IPS-18a (cell line): ENCODE measurements around the gene ASPHD2.

Source experiments
- H3K27ac ChIP-seq: one replicate; pipeline ENCODE4 v1.5.1; 2013; ENCODE audit warnings: low read length
- H3K27me3 ChIP-seq: one replicate; pipeline ENCODE4 v1.6.1; 2013; ENCODE audit warnings: mild to moderate bottlenecking, low read length; ENCODE audit not compliant: control insufficient read depth, insufficient read depth
- H3K36me3 ChIP-seq: one replicate; pipeline ENCODE4 v1.6.1; 2013; ENCODE audit warnings: low read depth, low read length; ENCODE audit not compliant: control insufficient read depth
- H3K4me1 ChIP-seq: one replicate; pipeline ENCODE4 v1.6.1; 2013; ENCODE audit warnings: low read depth, low read length; ENCODE audit not compliant: control insufficient read depth
- H3K4me3 ChIP-seq: one replicate; pipeline ENCODE4 v1.5.1; 2013; ENCODE audit warnings: low read length
- H3K9ac ChIP-seq: one replicate; pipeline ENCODE4 v1.6.1; 2013; ENCODE audit warnings: mild to moderate bottlenecking, low read length, moderate library complexity
- H3K9me3 ChIP-seq: one replicate; pipeline ENCODE4 v1.6.1; 2013; ENCODE audit warnings: low read depth, low read length; ENCODE audit not compliant: control insufficient read depth

The ASPHD2 gene

DNA sequence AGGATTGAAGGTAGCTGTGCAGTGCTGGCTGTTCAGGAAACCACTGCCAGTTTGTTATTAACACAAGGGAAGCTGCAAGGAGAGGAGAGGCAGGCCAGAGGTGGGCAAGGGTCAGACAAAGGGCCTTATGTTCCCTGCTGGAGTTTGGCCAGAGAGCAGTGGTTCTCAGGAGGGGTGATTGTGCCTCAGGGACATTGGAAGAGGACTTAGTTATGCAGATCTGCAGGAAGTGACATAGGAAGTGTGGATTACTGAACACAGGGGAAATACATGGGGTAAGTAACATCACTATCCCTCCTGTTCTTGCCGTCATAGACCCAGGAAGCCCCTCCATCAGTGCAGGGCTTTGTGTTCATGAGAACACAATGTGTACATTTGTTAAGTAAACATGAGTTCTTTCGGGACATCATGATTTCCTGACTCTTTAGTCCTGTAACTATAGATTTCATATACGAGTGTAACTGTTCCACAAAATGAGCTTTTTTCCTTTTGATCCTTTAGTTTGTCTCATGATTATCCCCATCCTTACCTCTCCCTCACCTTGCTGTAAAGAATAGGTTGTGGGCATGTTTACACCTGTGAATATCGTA lies 60.5 kb downstream of the ASPHD2 start:
- Histone ChIP-seq H3K27me3 (no peaks in the 10 kb centered on the region), H3K36me3 (peaks cover 69% of the 10 kb centered on the region), H3K27ac (no peak overlapping the region), H3K9me3 (no peaks in the 10 kb centered on the region), H3K4me3 (no peak overlapping the region), H3K9ac (no peak overlapping the region), H3K4me1 (peaks cover under 1% of the 10 kb centered on the region)

DNA sequence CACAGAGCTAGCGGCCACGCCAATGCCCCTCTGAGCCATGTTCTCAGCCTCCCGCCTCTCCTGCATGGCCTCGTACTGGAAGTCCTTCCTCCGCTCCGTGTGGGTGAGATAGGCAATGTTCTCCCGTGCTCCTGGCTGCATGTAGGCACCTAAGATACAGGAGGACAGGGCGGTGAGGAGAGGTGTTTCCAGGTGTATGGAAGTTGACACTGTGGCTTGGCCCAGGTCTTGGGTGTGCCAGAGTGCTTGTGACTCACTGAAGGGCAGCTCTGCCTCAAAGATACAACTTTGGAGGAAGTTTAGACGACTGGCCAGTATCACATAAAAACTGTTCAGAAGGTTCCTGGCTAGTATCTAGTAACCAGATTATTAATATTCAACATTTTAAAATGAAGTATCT lies 63.2 kb downstream of the ASPHD2 start:
- H3K4me1 ChIP-seq, result no peaks in the 10 kb centered on the region
- no peak overlapping the region for H3K9ac ChIP-seq
- H3K36me3 ChIP-seq, result peaks cover 88% of the 10 kb centered on the region

DNA sequence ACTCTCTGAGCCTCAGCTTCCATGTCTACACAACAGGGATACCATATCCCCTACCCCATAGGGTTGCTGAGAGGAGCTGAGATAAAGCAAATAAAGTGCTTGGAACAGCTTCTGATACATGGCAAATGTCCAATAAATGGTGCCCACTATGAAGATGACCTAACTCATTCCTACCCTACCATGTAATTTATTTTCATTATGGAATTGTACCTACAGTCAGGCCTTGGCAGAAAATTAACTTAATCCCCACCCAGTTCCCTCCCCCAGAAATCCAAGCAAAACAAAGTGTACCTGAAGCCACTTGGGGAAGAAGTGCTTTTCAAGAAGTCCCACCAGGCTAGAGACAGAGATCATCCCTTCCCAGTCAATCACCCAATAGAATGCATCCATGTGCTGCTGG lies 65.4 kb downstream of the ASPHD2 start:
- Histone ChIP-seq H3K4me1 (no peaks in the 10 kb centered on the region), H3K27me3 (no peaks in the 10 kb centered on the region), H3K9ac (no peak overlapping the region), H3K36me3 (peaks cover 81% of the 10 kb centered on the region), H3K4me3 (no peak overlapping the region), H3K27ac (no peak overlapping the region), H3K9me3 (no peaks in the 10 kb centered on the region)

More for the DNA sequence above, 63.2 kb downstream of the ASPHD2 start:
- Histone ChIP-seq H3K9me3 (no peaks in the 10 kb centered on the region), H3K4me3 (no peak overlapping the region), H3K27ac (no peak overlapping the region), H3K27me3 (no peaks in the 10 kb centered on the region)
